ENCODE results near the gene BSN.

Gene BSN

DNA sequence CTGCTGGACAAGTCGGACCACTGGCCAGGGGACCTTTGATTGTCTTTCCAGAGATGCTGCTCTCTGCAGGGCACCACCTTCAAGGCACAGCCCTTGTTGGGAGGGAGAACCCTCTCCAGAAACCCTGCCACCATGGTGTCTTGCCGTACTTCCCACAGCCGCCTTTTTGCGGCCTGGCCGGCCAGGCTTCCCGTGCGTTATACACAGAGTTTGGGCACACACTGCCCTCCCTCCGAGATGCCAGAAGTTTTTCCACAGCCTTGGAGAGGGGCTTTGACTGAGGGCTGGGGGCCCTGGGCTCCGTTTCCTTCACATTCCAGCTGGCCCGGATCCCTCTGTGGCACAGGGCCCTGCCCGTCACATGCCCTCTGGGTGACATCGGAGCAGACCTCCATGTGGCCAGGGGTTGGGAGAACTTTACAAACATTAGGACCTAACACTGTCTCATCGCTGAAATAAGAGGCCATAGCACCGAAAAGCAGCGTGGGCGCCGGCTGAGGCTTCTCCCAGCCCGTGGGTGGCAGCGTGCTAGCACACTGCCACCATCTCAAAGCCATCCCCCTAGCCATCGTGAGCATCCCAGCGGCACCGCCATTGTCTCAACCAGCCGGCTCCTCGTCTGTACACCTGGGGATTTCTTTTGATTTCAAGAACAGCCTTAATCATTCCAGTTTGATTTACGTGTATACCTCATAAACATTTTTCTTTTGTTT lies 113.6 kb downstream of the BSN start:
- TF ChIP-seq NFIC (IDR thresholded peaks at IDR 0.05) (no peak), EGR1 (IDR thresholded peaks at IDR 0.05) (no peak), ZBTB7A (IDR thresholded peaks at IDR 0.05; ENCODE audit: low read depth) (no peak), REST (IDR thresholded peaks at IDR 0.05; ENCODE audit: low read depth) (no peak), TCF12 (IDR thresholded peaks at IDR 0.05; ENCODE audit: low read depth) (no peak), CREB1 (IDR thresholded peaks at IDR 0.05; ENCODE audit: low read depth) (no peak), CEBPB (IDR thresholded peaks at IDR 0.05) (no peak), TEAD4 (IDR thresholded peaks at IDR 0.05) (no peak), TAF1 (IDR thresholded peaks at IDR 0.05; ENCODE audit: low read depth) (no peak), FOXM1 (IDR thresholded peaks at IDR 0.05; ENCODE audit: borderline replicate concordance, low read depth) (no peak), YY1 (IDR thresholded peaks at IDR 0.05; ENCODE audit: low read depth) (no peak), RAD21 (IDR thresholded peaks at IDR 0.05; ENCODE audit: low read depth) (no peak)

DNA sequence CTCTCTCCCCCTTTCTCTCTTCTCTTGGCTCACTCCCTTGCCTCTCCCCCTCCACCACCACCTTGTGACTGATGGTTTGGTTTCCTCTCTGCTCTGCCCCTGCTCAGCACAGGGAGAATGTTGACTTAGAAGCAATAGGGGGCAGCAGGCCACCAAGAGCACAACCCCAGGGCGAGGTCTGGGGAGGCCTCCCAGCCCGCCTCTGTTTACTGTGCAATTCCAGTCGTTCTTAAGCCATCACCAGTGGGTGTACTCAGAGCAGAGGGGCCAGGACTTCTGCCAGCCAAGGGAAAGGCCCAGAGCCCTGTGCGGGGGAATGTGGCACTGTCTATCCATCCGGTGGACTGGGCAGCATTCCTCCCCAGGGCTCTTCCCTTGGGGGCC lies 114.1 kb downstream of the BSN start:
- TF ChIP-seq CREB1 (IDR thresholded peaks at IDR 0.05; ENCODE audit: low read depth) = no peak
- 0 out of 2 replicates have a peak, but pooled peaks have one; percentile 6 for TF ChIP-seq TCF12 (IDR thresholded peaks at IDR 0.05; ENCODE audit: low read depth)
- peak; percentile 28; the same call in 1 of the 2 replicates for TF ChIP-seq RAD21 (IDR thresholded peaks at IDR 0.05; ENCODE audit: low read depth)
- no peak for TF ChIP-seq CEBPB (IDR thresholded peaks at IDR 0.05)

GRCh38 chr3:49668861-49669260 lies 114.6 kb downstream of the BSN start:
- TF ChIP-seq TCF12 (IDR thresholded peaks at IDR 0.05; ENCODE audit: low read depth) (no peak), RAD21 (IDR thresholded peaks at IDR 0.05; ENCODE audit: low read depth) (no peak), YY1 (IDR thresholded peaks at IDR 0.05; ENCODE audit: low read depth) (no peak), TAF1 (IDR thresholded peaks at IDR 0.05; ENCODE audit: low read depth) (no peak), ZBTB7A (IDR thresholded peaks at IDR 0.05; ENCODE audit: low read depth) (no peak), CREB1 (IDR thresholded peaks at IDR 0.05; ENCODE audit: low read depth) (no peak), EP300 (IDR thresholded peaks at IDR 0.05; ENCODE audit: borderline replicate concordance) (0 out of 2 replicates have a peak, but pooled peaks have one; percentile 31), CEBPB (IDR thresholded peaks at IDR 0.05) (no peak)
- TF ChIP-seq, protein P1, sequence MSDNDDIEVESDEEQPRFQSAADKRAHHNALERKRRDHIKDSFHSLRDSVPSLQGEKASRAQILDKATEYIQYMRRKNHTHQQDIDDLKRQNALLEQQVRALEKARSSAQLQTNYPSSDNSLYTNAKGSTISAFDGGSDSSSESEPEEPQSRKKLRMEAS (IDR thresholded peaks at IDR 0.05) = 0 out of 2 replicates have a peak, but pooled peaks have one; percentile 18

DNA sequence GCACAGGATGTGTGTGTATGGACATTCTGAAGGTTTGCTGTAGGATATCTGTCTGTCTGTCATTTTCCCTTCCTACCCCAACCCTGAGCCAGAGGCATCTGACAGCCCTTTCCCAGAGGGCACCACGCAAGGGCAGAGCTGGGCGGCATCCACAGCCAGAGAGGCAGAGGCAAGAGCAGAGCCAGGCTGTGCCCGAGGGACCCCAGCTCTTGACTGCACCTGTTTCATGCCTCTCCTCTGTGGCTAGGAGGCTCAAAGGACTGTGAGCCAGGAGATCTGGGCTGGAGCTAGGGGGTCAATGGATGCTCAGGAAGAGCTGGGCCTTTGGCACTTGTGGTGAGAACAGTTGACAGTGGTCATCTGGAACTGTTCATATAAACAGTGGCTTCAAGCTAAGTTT lies 115.1 kb downstream of the BSN start:
- TF ChIP-seq, protein P1 (IDR thresholded peaks at IDR 0.05) = no peak
- TF ChIP-seq RAD21 (IDR thresholded peaks at IDR 0.05; ENCODE audit: low read depth) (no peak), TCF12 (IDR thresholded peaks at IDR 0.05; ENCODE audit: low read depth) (no peak), TAF1 (IDR thresholded peaks at IDR 0.05; ENCODE audit: low read depth) (no peak), YY1 (IDR thresholded peaks at IDR 0.05; ENCODE audit: low read depth) (no peak), ZBTB7A (IDR thresholded peaks at IDR 0.05; ENCODE audit: low read depth) (no peak), TEAD4 (IDR thresholded peaks at IDR 0.05) (no peak), USF1 (IDR thresholded peaks at IDR 0.05) (no peak), CREB1 (IDR thresholded peaks at IDR 0.05; ENCODE audit: low read depth) (no peak), FOXM1 (IDR thresholded peaks at IDR 0.05; ENCODE audit: borderline replicate concordance, low read depth) (no peak), EGR1 (IDR thresholded peaks at IDR 0.05) (no peak), REST (IDR thresholded peaks at IDR 0.05; ENCODE audit: low read depth) (no peak)

- TF ChIP-seq TEAD4 (IDR thresholded peaks at IDR 0.05) (no peak), EP300 (IDR thresholded peaks at IDR 0.05; ENCODE audit: borderline replicate concordance) (no peak), CEBPB (IDR thresholded peaks at IDR 0.05) (no peak)
Observed at GRCh38 chr3:49670940-49671290, 116.6 kb downstream of the BSN start.

GRCh38 chr3:49671291-49672288 lies 117.3 kb downstream of the BSN start:
- TF ChIP-seq, protein P1 (IDR thresholded peaks at IDR 0.05) = 0 out of 2 replicates have a peak, but pooled peaks have one; percentile 14
- 0 out of 2 replicates have a peak, but pooled peaks have one; percentile 24 for TF ChIP-seq TEAD4 (IDR thresholded peaks at IDR 0.05)
- peak; percentile 97 for TF ChIP-seq RAD21 (IDR thresholded peaks at IDR 0.05; ENCODE audit: low read depth)
- no peak for TF ChIP-seq REST (IDR thresholded peaks at IDR 0.05; ENCODE audit: low read depth)
